ENCODE measurements around the gene ROBO1.

- no peak for TF ChIP-seq EZH2 (IDR thresholded peaks at IDR 0.05)
- no peak for TF ChIP-seq POLR2AphosphoS5 (IDR thresholded peaks at IDR 0.05; ENCODE audit: borderline replicate concordance, low read depth, low read length)
Measured at GRCh38 chr3:78927759-78928158, 840.0 kb downstream of the ROBO1 start.

All from SK-N-MC (cell line).